HCT116 (cell line): ENCODE measurements around the gene GRIK3.

Experiments used
- CEBPB ChIP-seq: IDR thresholded peaks from 2 replicates; pipeline ENCODE4 v1.6.1; 2012; ENCODE audit warnings: low read depth
- EGR1 ChIP-seq: IDR thresholded peaks from 2 replicates; pipeline ENCODE4 v1.6.1; 2012; ENCODE audit warnings: low read depth
- POLR2A ChIP-seq: IDR thresholded peaks from 2 replicates; pipeline ENCODE4 v1.7.0; 2011; ENCODE audit warnings: borderline replicate concordance; ENCODE audit not compliant: insufficient read depth, insufficient read length; ENCODE audit errors: extremely low read depth
- TCF7L2 ChIP-seq: IDR thresholded peaks from 2 replicates; pipeline ENCODE4 v1.7.0; 2011; ENCODE audit warnings: borderline replicate concordance, inconsistent platforms; ENCODE audit not compliant: insufficient read depth, insufficient read length; ENCODE audit errors: extremely low read depth
- ZFX ChIP-seq: fragments of 450-650 bp; IDR thresholded peaks from 2 replicates; pipeline ENCODE4 v1.6.1; 2017
- ZNF274 ChIP-seq: fragments of 200-500 bp; sonication (Bioruptor generic); IDR thresholded peaks from 2 replicates; pipeline ENCODE4 v1.6.1; 2014; ENCODE audit warnings: mild to moderate bottlenecking, low read depth, low read length, inconsistent platforms
- TF ChIP-seq, protein P1 (sequence below), 3 experiments: fragments of 200-600 bp in 1 of 3; sonication (generic) in 1 of 3; IDR thresholded peaks in 2 of 3; conservative IDR thresholded peaks in 1 of 3; 2 replicates each; pipeline ENCODE4 v1.5.1; 2012 to 2017; ENCODE audit warnings: low read depth in 2 of 3, low read length in 2 of 3, antibody characterized with exemption in 1 of 3, borderline replicate concordance in 1 of 3, control low read depth in 1 of 3, mild to moderate bottlenecking in 1 of 3, mixed read lengths in 1 of 3, mixed run types in 1 of 3, moderate library complexity in 1 of 3; ENCODE audit not compliant: insufficient read depth in 1 of 3
- TF ChIP-seq, protein P2 (sequence below): IDR thresholded peaks from 2 replicates; pipeline ENCODE4 v1.6.1; 2012; ENCODE audit warnings: low read depth

DNA sequence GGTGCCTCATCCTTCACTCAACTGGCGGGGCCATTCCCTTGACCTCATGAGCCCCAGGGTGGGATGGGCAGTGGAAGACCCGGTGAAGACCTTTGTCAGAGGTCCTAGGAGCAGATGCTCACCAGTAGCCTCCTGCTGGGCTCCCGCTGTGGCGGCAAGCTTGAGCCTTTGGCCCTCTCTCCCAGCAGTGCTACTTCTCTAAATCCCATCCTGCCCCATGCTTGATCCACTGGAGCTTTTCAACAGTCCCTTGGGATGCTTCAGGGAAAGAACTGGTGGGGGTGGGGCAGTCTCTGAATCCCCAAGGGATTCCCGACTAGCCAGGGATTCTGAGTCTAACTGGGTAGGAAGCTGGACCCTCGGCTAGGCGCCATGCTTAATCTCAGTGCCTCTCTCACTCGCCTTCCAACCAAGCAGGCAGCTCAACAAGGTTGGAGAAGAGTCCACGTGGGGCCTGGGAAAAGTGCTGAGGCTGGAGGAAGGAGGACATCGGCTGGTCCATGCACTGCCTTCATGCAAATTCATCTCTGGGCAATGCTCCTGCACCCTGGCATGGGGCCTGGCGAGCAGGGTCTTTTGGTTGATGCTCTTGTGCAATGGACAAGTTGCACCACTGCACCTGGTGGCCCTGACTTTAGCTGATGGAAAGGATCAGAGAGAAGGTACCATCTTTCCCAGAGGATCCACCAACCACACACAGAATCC lies 190.3 kb downstream of the GRIK3 start:
- TF ChIP-seq, protein P1, sequence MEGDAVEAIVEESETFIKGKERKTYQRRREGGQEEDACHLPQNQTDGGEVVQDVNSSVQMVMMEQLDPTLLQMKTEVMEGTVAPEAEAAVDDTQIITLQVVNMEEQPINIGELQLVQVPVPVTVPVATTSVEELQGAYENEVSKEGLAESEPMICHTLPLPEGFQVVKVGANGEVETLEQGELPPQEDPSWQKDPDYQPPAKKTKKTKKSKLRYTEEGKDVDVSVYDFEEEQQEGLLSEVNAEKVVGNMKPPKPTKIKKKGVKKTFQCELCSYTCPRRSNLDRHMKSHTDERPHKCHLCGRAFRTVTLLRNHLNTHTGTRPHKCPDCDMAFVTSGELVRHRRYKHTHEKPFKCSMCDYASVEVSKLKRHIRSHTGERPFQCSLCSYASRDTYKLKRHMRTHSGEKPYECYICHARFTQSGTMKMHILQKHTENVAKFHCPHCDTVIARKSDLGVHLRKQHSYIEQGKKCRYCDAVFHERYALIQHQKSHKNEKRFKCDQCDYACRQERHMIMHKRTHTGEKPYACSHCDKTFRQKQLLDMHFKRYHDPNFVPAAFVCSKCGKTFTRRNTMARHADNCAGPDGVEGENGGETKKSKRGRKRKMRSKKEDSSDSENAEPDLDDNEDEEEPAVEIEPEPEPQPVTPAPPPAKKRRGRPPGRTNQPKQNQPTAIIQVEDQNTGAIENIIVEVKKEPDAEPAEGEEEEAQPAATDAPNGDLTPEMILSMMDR (IDR thresholded peaks at IDR 0.05 in 2 of 3, conservative IDR thresholded peaks at IDR 0.05 in 1 of 3; ENCODE audit: borderline replicate concordance in 1 of 3, insufficient read depth in 1 of 3, low read depth in 2 of 3, low read length in 2 of 3): no peak
- no peak for TF ChIP-seq EGR1
- no peak for TF ChIP-seq CEBPB
- no peak for TF ChIP-seq TCF7L2
- TF ChIP-seq, protein P2, sequence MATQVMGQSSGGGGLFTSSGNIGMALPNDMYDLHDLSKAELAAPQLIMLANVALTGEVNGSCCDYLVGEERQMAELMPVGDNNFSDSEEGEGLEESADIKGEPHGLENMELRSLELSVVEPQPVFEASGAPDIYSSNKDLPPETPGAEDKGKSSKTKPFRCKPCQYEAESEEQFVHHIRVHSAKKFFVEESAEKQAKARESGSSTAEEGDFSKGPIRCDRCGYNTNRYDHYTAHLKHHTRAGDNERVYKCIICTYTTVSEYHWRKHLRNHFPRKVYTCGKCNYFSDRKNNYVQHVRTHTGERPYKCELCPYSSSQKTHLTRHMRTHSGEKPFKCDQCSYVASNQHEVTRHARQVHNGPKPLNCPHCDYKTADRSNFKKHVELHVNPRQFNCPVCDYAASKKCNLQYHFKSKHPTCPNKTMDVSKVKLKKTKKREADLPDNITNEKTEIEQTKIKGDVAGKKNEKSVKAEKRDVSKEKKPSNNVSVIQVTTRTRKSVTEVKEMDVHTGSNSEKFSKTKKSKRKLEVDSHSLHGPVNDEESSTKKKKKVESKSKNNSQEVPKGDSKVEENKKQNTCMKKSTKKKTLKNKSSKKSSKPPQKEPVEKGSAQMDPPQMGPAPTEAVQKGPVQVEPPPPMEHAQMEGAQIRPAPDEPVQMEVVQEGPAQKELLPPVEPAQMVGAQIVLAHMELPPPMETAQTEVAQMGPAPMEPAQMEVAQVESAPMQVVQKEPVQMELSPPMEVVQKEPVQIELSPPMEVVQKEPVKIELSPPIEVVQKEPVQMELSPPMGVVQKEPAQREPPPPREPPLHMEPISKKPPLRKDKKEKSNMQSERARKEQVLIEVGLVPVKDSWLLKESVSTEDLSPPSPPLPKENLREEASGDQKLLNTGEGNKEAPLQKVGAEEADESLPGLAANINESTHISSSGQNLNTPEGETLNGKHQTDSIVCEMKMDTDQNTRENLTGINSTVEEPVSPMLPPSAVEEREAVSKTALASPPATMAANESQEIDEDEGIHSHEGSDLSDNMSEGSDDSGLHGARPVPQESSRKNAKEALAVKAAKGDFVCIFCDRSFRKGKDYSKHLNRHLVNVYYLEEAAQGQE: no peak
- no peak for TF ChIP-seq POLR2A
- TF ChIP-seq ZNF274: no peak
- no peak for TF ChIP-seq ZFX
